Activated T-cell treated with anti-CD3 and anti-CD28 coated beads, Interleukin-2, amount 50 U/mL, for 24 hours (primary cell): ENCODE measurements around the gene BABAM2.
"Not testable (repeated sequence)": the region's sequence is repeated elsewhere in the genome, so short reads cannot be mapped to it uniquely, and the experiment has no call there.

Experiments used
- DNase-seq: peaks from one replicate; pipeline ENCODE4 v3.0.0-alpha.2; 2020
- H3K27ac Mint-ChIP-seq: 2 replicates; pipeline ENCODE4 v1.8.0; 2020; ENCODE audit warnings: mild to moderate bottlenecking, mixed read lengths
- H3K27me3 Mint-ChIP-seq: 2 replicates; pipeline ENCODE4 v1.8.0; 2020; ENCODE audit warnings: mixed read lengths
- H3K36me3 Mint-ChIP-seq: 2 replicates; pipeline ENCODE4 v1.8.0; 2020; ENCODE audit warnings: low read depth, mixed read lengths
- H3K4me1 Mint-ChIP-seq: 2 replicates; pipeline ENCODE4 v1.8.0; 2020; ENCODE audit warnings: low read depth, mixed read lengths
- H3K4me3 Mint-ChIP-seq: 2 replicates; pipeline ENCODE4 v1.8.0; 2020; ENCODE audit warnings: mild to moderate bottlenecking, moderate library complexity, mixed read lengths
- H3K9me3 Mint-ChIP-seq: 2 replicates; pipeline ENCODE4 v1.8.0; 2020; ENCODE audit warnings: mixed read lengths

The BABAM2 gene

DNA sequence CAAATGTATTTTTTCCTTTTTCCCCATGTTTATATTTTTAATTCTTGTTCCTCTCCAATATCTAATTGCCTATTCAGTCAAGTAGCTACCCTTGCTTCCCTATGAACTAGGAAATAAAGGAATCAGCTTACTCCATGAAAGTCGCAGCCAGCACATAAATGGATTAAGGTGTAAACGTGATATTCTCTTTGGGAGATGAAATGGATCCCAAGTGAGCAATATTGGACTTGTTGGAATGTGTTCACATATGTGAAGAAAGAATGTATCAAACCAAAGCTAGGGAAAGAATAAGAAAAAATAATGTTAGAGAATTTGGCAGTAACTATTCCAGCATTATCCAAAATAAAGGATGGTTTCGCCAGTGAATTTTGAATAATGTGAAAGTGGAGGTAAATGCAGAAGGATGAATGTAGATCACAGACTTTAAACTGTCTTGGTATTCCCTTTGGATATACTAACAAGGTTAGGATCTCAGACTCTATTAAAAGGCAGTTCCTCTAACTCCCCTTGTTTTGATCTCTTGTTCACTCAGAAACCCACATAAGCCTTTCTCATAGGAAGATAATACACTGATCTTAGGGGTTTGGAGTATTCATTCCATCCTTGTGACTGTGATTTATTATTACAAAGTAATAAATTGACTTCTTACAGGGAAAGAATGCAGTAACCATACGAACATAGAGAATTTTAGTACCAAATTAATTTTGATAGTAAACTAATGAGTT lies 208.1 kb downstream of the BABAM2 start:
- Mint-ChIP-seq H3K27ac (no peak overlapping the region), H3K9me3 (no peaks in the 10 kb centered on the region), H3K4me1 (peaks cover 3% of the 10 kb centered on the region), H3K4me3 (no peak overlapping the region), H3K27me3 (no peaks in the 10 kb centered on the region), H3K36me3 (peaks cover 5% of the 10 kb centered on the region)
- DNase-seq: no peak

DNA sequence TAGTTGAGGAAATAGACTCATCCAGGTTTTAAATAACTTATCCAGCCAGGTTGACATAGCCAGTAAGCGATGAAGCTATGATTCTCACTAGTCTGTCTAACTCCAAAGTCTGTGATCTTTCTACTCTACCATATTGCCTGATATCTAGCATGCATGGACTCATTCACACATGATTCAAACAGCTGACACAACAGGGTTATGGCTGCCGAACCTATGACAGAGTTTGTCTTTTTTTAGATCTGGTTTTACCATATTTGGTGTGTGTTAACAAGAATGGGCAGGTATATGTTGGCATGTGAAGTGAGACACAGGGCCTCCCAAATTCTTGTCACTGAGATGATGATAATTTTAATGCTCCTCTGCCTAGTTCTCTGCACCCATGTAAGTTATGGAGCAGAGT lies 210.6 kb downstream of the BABAM2 start:
- Mint-ChIP-seq H3K4me3 (no peak overlapping the region), H3K9me3 (no peaks in the 10 kb centered on the region), H3K27ac (no peak overlapping the region), H3K4me1 (peaks cover 3% of the 10 kb centered on the region), H3K27me3 (no peaks in the 10 kb centered on the region), H3K36me3 (peaks cover 8% of the 10 kb centered on the region)
- DNase-seq: no peak

DNA sequence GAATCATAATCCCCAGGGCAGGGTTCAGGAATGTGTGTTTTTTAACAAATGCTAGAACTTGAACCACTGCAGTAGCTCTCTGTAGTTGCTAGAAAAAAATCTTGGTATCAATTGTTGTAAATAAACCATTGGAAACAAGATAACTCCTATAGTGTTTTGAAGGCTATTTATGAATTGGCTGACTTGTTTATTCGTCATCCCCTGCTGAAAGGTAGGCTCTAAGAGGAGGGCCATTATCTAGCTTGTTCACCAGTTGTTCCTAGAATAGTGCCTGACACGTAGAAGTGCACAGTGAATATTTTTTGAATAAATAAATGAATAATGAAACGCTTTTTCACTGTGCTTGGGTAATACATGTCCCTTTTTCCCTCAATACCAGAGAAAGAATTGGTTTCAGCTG lies 211.4 kb downstream of the BABAM2 start:
- Mint-ChIP-seq H3K27me3 (no peaks in the 10 kb centered on the region), H3K4me3 (no peak overlapping the region), H3K27ac (no peak overlapping the region), H3K36me3 (peaks cover 8% of the 10 kb centered on the region), H3K9me3 (no peaks in the 10 kb centered on the region), H3K4me1 (peaks cover 3% of the 10 kb centered on the region)
- no peak for DNase-seq

DNA sequence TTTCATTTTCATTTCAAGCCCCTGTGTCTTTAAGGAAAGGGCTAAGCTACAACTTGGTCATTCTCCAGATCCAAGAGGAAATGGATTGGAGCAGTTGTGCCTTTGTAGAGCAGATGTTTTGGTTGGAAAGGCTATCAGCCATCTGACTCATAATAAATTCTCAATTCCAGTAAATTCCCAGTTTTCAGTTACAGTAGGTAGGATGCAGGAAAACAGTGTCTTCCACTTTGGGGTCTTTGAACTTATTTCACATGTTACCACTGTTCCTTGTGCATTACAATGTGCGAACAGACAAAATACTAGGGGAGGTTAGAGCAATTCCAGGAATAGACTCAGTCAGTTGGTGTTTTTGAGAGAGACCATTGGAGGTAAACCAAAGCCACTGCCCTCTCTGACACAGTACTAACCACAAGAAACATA lies 211.9 kb downstream of the BABAM2 start:
- no peaks in the 10 kb centered on the region for H3K27me3 Mint-ChIP-seq
- peaks cover 3% of the 10 kb centered on the region for H3K4me1 Mint-ChIP-seq
- H3K4me3 Mint-ChIP-seq: no peak overlapping the region
- H3K9me3 Mint-ChIP-seq: no peaks in the 10 kb centered on the region
- H3K27ac Mint-ChIP-seq: no peak overlapping the region
- no peak for DNase-seq
- peaks cover 8% of the 10 kb centered on the region for H3K36me3 Mint-ChIP-seq

DNA sequence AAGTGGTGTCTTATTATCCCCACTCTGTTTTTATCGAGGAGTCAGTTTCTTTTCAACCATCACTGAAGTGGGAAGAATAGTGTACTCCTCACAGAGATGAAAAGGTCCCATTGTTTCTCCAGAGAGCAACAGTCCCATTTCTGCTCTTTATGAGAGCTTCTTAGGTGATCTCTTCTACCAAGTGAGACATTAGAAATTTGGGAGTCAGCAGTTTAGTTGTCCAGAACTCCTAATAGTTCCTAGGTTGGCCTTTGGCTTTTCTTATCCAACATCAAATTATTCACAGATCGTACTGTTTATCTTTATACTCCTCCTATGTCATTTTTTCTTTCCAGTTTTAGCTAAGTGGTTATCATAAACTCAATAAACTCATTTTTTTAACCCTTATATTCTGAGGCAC lies 213.1 kb downstream of the BABAM2 start:
- Mint-ChIP-seq H3K36me3 (peaks cover 8% of the 10 kb centered on the region), H3K27me3 (no peaks in the 10 kb centered on the region), H3K9me3 (no peaks in the 10 kb centered on the region), H3K27ac (no peak overlapping the region), H3K4me1 (peaks cover 3% of the 10 kb centered on the region), H3K4me3 (no peak overlapping the region)
- no peak for DNase-seq

DNA sequence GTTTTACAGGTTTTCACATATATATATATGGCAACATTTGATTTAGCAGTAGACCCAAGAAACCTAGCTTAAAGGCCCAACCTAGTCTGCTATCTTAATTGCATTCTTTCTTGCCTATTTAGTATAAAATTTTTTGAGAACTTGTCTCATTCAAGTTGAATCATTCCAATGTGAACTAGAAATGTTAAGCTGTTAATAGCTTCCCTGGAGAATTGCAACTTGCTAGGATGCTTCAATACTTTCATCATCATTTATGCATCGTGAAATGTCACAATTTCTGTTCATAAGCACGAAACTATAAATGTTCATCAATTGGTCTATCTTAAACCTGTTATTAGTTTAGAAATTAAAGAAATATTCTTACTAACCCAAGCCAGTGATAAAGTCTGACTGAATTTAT lies 217.6 kb downstream of the BABAM2 start:
- H3K27ac Mint-ChIP-seq: no peak overlapping the region
- peaks cover 8% of the 10 kb centered on the region for H3K36me3 Mint-ChIP-seq
- H3K9me3 Mint-ChIP-seq: no peaks in the 10 kb centered on the region
- no peaks in the 10 kb centered on the region for H3K4me1 Mint-ChIP-seq
- no peak for DNase-seq
- no peaks in the 10 kb centered on the region for H3K27me3 Mint-ChIP-seq
- no peak overlapping the region for H3K4me3 Mint-ChIP-seq

DNA sequence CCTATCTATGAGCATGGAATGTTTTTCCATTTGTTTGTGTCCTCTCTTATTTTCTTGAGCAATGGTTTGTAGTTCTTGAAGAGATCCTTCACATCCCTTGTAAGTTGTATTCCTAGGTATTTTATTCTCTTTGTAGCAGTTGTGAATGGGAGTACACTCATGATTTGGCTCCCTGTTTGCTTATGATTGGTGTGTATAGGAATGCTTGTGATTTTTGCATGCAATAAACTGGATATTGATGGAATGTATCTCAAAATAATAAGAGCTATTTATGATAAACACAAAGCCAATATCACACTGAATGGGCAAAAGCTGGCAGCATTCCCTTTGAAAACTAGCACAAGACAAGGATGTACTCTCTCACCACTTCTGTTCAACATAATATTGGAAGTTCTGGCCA lies 223.2 kb downstream of the BABAM2 start:
- peaks cover 12% of the 10 kb centered on the region for H3K36me3 Mint-ChIP-seq
- not testable (repeated sequence) for H3K9me3 Mint-ChIP-seq, H3K4me1 Mint-ChIP-seq, DNase-seq, H3K27me3 Mint-ChIP-seq, H3K27ac Mint-ChIP-seq, H3K4me3 Mint-ChIP-seq

DNA sequence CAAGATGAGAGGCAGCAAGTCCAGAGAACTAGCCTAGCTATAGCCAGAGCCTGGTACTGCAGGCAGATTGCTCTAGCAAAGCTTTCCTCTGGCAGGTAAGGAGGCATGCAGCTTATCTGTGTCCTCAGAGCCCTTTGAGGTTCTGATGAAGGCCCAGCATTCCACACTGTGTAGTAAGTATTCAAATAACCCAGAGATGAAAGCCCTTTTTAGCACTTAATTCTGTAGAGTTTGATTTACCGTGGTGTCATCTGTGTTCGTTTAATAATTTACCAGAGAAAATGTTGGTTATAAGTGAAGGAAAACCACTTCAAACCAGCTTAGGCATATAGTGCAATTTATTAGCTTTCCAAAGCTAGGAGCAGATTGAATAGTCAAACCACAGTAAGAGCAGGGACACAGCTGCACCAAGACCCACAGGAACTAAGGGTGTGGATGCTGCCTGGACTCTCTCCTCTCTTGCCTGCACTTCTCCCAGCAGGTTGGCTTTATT lies 226.6 kb downstream of the BABAM2 start:
- Mint-ChIP-seq H3K4me1 (peaks cover 1% of the 10 kb centered on the region), H3K27me3 (no peaks in the 10 kb centered on the region), H3K4me3 (no peak overlapping the region), H3K27ac (no peak overlapping the region), H3K9me3 (peaks cover 3% of the 10 kb centered on the region), H3K36me3 (peaks cover 12% of the 10 kb centered on the region)
- DNase-seq: no peak

DNA sequence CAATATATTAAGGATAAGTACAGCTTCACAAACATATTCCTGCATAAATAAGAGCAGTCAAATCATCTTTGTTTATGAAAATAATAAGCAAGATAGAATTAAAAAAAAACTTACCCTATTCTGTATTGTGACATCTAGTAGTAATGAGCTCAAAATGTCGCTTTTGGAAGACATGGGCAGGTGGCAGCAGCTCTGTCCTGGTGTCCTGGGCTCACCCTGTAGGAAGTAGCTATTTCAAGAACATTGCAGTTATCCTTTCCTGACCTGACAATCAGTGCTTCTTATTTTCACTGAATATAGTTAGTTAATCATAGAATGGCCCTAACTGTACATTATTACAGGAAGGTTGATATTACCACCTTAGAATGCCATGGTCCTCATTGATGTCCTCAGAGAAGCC lies 229.1 kb downstream of the BABAM2 start:
- H3K9me3 Mint-ChIP-seq: peaks cover 3% of the 10 kb centered on the region
- no peak overlapping the region for H3K4me3 Mint-ChIP-seq
- no peaks in the 10 kb centered on the region for H3K27me3 Mint-ChIP-seq
- H3K4me1 Mint-ChIP-seq: peaks cover 1% of the 10 kb centered on the region
- no peak for DNase-seq
- no peak overlapping the region for H3K27ac Mint-ChIP-seq
- H3K36me3 Mint-ChIP-seq: peaks cover 8% of the 10 kb centered on the region

DNA sequence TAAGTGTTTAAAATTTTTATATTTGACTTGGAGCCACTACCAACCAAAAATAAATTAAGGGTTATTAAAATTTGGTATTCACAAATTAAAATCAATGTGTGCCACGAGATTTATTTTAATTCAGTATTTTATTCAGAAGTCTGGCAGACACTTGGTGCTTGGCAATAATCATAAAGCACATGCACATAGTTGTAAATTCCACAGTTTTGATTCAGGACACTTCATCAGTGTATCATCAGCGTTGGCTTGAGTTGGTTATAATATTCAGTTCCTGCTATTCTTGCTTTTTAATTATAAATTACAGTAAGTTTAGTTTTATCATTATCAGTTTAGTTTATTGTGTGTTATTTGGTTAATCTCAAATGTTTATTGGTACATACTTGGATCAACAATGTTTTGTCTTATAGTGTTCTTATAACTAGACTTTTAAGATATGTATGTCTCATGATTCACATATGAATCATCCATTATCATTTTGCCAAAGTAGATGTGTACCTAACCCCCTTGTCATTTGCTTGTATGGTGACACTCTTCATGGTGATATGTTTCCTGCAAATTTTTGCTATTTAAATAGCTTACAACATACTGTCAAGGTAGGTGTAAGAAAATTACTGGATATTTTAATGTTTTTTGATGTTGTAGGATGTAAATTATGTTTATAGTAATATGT lies 237.9 kb downstream of the BABAM2 start:
- no peak for DNase-seq

DNA sequence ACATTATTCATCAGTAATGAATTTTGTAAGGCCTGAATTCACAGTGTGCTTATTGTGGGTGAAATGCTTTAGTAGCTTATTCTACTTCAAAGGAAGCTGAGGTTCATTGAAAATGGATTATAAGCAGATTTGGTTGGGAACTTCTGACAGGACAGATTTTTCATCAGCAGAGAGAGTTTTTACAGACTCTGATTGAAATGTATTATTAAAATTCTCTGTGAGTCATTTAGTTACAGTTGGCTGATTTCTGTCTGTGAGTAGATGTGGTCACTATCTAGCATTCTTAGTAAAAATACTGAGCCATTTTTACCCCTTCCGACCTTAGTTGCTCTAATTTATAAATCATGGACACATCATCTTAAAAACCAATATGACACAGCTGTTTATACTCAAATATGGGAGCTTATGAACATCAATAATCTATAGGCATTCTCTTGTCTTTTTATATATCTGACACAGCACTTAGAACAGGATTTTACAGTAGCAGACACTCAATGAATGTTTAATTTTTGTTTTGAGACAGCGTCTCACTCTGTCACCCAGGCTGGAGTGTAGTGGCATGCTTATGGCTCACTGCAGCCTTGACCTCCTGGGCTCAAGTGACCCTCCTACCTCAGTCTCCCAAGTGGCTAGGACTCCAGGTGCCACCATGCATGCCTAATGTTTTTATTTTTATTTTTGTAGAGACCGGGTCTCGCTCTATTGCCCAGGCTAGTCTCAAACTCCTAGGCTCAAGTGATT lies 239.6 kb downstream of the BABAM2 start:
- no peak overlapping the region for H3K4me3 Mint-ChIP-seq
- no peaks in the 10 kb centered on the region for H3K27me3 Mint-ChIP-seq
- peaks cover 24% of the 10 kb centered on the region for H3K4me1 Mint-ChIP-seq
- H3K9me3 Mint-ChIP-seq: no peaks in the 10 kb centered on the region
- H3K27ac Mint-ChIP-seq: no peak overlapping the region
- peaks cover 29% of the 10 kb centered on the region for H3K36me3 Mint-ChIP-seq
- no peak for DNase-seq

More for the DNA sequence above, 237.9 kb downstream of the BABAM2 start:
- peaks cover 25% of the 10 kb centered on the region for H3K36me3 Mint-ChIP-seq
- H3K9me3 Mint-ChIP-seq: no peaks in the 10 kb centered on the region
- no peak overlapping the region for H3K27ac Mint-ChIP-seq
- H3K27me3 Mint-ChIP-seq: no peaks in the 10 kb centered on the region
- no peak overlapping the region for H3K4me3 Mint-ChIP-seq
- H3K4me1 Mint-ChIP-seq: peaks cover 10% of the 10 kb centered on the region

DNA sequence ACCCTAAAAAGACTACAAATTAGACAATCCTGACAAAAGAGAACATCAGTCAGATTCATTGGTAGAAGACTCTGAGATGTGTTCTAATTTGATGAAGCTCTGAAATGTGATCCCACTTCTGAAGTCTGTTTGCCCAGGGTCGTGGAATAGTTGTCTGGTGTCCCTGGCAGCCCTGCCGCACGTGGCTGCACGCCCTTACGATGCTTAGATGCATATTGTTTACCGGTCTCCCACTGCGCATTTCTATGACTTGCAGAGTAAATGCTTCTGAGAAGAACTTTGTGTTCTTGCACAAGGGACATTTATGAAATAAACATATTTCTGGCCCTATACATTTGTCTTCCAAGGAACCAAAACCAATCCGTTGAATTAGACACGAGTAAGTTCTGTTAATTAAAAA lies 243.2 kb downstream of the BABAM2 start:
- no peak for DNase-seq
- Mint-ChIP-seq H3K27me3 (no peaks in the 10 kb centered on the region), H3K4me1 (peaks cover 25% of the 10 kb centered on the region), H3K36me3 (peaks cover 26% of the 10 kb centered on the region), H3K9me3 (no peaks in the 10 kb centered on the region), H3K27ac (peak overlapping the region; percentile 27), H3K4me3 (no peak overlapping the region)

DNA sequence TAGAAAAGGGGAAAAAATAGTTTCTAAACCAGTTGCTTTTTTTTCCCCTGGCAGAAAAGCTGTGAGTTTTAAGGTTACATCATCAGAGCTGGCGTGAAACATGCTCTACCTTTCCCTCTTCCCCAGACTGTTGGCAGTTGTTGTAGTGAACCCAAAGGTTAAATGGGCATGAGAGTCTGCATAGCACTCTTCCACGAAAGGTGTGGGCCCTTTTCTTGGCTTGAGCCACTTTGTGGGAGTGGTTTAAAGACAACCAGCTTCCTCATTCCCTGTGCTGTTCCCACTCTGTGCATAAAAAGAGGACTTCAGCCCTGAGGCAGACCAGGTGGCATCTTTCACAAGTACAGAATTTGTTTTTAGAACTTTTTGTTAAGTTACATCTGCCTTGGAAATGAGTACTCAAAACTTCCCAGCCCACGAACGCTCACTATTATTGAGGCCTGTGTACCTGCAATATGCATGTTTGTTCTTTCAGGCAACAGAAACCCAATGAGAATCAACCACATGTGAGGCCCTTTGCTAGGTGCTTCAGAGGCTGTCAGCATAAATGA lies 243.8 kb downstream of the BABAM2 start:
- DNase-seq: no peak
- H3K36me3 Mint-ChIP-seq: peaks cover 26% of the 10 kb centered on the region
- H3K27ac Mint-ChIP-seq: peak overlapping the region; percentile 36
- H3K4me3 Mint-ChIP-seq: no peak overlapping the region
- no peaks in the 10 kb centered on the region for H3K27me3 Mint-ChIP-seq
- peaks cover 21% of the 10 kb centered on the region for H3K4me1 Mint-ChIP-seq
- no peaks in the 10 kb centered on the region for H3K9me3 Mint-ChIP-seq

DNA sequence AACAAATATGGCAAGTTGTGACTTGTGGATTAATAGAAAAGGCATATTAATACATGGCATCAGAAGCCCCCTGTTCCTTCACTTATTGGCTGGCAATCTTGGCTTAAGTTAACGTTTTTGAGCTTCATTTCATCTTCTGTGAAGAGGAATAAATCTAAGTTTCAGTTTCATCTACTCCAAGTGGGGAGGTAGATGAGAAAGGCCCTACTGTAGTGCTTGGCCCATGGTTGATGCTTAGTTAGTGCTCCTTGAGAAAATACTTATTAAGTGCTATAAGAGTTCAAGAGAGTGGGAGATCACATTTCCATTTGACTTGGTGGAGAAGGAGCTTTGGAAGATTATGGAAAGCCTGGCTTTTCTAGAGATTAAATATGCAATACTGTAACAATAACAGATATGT lies 244.3 kb downstream of the BABAM2 start:
- Mint-ChIP-seq H3K4me1 (peaks cover 21% of the 10 kb centered on the region), H3K9me3 (no peaks in the 10 kb centered on the region), H3K27me3 (no peaks in the 10 kb centered on the region), H3K27ac (peak overlapping the region; percentile 36), H3K4me3 (no peak overlapping the region), H3K36me3 (peaks cover 23% of the 10 kb centered on the region)
- DNase-seq: no peak
